ENCODE measurements around the gene CNTN1. TPM values are rescaled to one million over a fixed set of nuclear protein-coding genes. Genes with fewer than 3 reads are reported as not detected.

CNTN1 gene
- total and polyA plus RNA-seq, 2 experiments from 2014 or later, result 0.58 to 2.4 TPM

GRCh38 chr12:40945772-40946171, 253.5 kb downstream of the CNTN1 start:
- no peaks in the 10 kb centered on the region for H3K27me3 ChIP-seq
- H3K4me2 ChIP-seq, result no peak overlapping the region
- no peaks in the 10 kb centered on the region for H3K79me2 ChIP-seq
- H2AFZ ChIP-seq, result no peak overlapping the region
- H4K20me1 ChIP-seq (ENCODE audit: insufficient read depth, poor library complexity, severe bottlenecking), result no peaks in the 10 kb centered on the region
- TF ChIP-seq CTCF (IDR thresholded peaks at IDR 0.05; ENCODE audit: poor library complexity), result no peak
- TF ChIP-seq EZH2 (IDR thresholded peaks at IDR 0.05; ENCODE audit: borderline replicate concordance), result no peak
- no peak for TF ChIP-seq EZH2phosphoT487 (IDR thresholded peaks at IDR 0.05; ENCODE audit: low read depth, severe bottlenecking, unreplicated experiment)
- no peak overlapping the region for H3K27ac ChIP-seq
- WGBS (ENCODE audit: low lambda C conversion rate, missing lambda C conversion rate), result 50% methylated on average over 2 of the region's 2 CpGs
- no peak overlapping the region for H3K4me3 ChIP-seq
- H3K9me3 ChIP-seq (ENCODE audit: low read depth), result no peaks in the 10 kb centered on the region
- no peaks in the 10 kb centered on the region for H3K4me1 ChIP-seq (ENCODE audit: insufficient read depth)
- H3K9me2 ChIP-seq (replicated peaks; ENCODE audit: insufficient read depth), result no peaks in the 10 kb centered on the region
- DNase-seq (ENCODE audit: low spot score), result no peak
- no peaks in the 10 kb centered on the region for H3K36me3 ChIP-seq (replicated peaks; ENCODE audit: insufficient read depth, low read depth)

- 0% methylated on average over 1 of the region's 1 CpG for WGBS (ENCODE audit: low lambda C conversion rate, missing lambda C conversion rate)
- Histone ChIP-seq H3K9me3 (ENCODE audit: low read depth) (no peaks in the 10 kb centered on the region), H2AFZ (no peak overlapping the region), H3K27me3 (no peaks in the 10 kb centered on the region), H3K4me3 (no peak overlapping the region), H3K79me2 (no peaks in the 10 kb centered on the region), H3K9me2 (replicated peaks; ENCODE audit: insufficient read depth) (no peaks in the 10 kb centered on the region), H3K4me1 (ENCODE audit: insufficient read depth) (no peaks in the 10 kb centered on the region), H3K27ac (no peak overlapping the region), H3K4me2 (no peak overlapping the region), H4K20me1 (ENCODE audit: insufficient read depth, poor library complexity, severe bottlenecking) (no peaks in the 10 kb centered on the region), H3K36me3 (replicated peaks; ENCODE audit: insufficient read depth, low read depth) (no peaks in the 10 kb centered on the region)
- no peak for TF ChIP-seq EZH2phosphoT487 (IDR thresholded peaks at IDR 0.05; ENCODE audit: low read depth, severe bottlenecking, unreplicated experiment)
- TF ChIP-seq CTCF (IDR thresholded peaks at IDR 0.05; ENCODE audit: poor library complexity), result peak; percentile 85
- peak; percentile 35 for DNase-seq (ENCODE audit: low spot score)
Measured at GRCh38 chr12:40946612-40947194, 254.5 kb downstream of the CNTN1 start.

GRCh38 chr12:40947797-40948196, 255.6 kb downstream of the CNTN1 start:
- Histone ChIP-seq H3K9me3 (ENCODE audit: low read depth) (no peaks in the 10 kb centered on the region), H4K20me1 (ENCODE audit: insufficient read depth, poor library complexity, severe bottlenecking) (no peaks in the 10 kb centered on the region), H3K4me3 (no peak overlapping the region), H3K27me3 (no peaks in the 10 kb centered on the region), H3K9me2 (replicated peaks; ENCODE audit: insufficient read depth) (no peaks in the 10 kb centered on the region), H3K4me2 (no peak overlapping the region), H3K36me3 (replicated peaks; ENCODE audit: insufficient read depth, low read depth) (no peaks in the 10 kb centered on the region), H3K4me1 (ENCODE audit: insufficient read depth) (no peaks in the 10 kb centered on the region), H2AFZ (no peak overlapping the region), H3K79me2 (no peaks in the 10 kb centered on the region), H3K27ac (no peak overlapping the region)
- 49% methylated on average over 2 of the region's 2 CpGs for WGBS (ENCODE audit: low lambda C conversion rate, missing lambda C conversion rate)
- no peak for DNase-seq (ENCODE audit: low spot score)
- TF ChIP-seq EZH2 (IDR thresholded peaks at IDR 0.05; ENCODE audit: borderline replicate concordance) (no peak), EZH2phosphoT487 (IDR thresholded peaks at IDR 0.05; ENCODE audit: low read depth, severe bottlenecking, unreplicated experiment) (no peak), CTCF (IDR thresholded peaks at IDR 0.05; ENCODE audit: poor library complexity) (no peak)

All from hepatocyte (in vitro differentiated cells).